GM21528 (cell line): ENCODE results near the gene TP53BP2.
"Not testable (repeated sequence)": the region's sequence is repeated elsewhere in the genome, so short reads cannot be mapped to it uniquely, and the experiment has no call there.

ENCODE experiments used
- ATAC-seq: cut with Tn5 transposase; IDR thresholded peaks from one replicate; pipeline ENCODE4 v1.9.1; 2021; ENCODE audit warnings: mild to moderate bottlenecking, moderate library complexity; ENCODE audit not compliant: unreplicated experiment, low FRiP score

TP53BP2 gene

GRCh38 chr1:223831755-223832636 is 13.8 kb downstream of the TP53BP2 start:
- ATAC-seq, result no peak

GRCh38 chr1:223829678-223830077 is 16.1 kb downstream of the TP53BP2 start:
- no peak for ATAC-seq

DNA sequence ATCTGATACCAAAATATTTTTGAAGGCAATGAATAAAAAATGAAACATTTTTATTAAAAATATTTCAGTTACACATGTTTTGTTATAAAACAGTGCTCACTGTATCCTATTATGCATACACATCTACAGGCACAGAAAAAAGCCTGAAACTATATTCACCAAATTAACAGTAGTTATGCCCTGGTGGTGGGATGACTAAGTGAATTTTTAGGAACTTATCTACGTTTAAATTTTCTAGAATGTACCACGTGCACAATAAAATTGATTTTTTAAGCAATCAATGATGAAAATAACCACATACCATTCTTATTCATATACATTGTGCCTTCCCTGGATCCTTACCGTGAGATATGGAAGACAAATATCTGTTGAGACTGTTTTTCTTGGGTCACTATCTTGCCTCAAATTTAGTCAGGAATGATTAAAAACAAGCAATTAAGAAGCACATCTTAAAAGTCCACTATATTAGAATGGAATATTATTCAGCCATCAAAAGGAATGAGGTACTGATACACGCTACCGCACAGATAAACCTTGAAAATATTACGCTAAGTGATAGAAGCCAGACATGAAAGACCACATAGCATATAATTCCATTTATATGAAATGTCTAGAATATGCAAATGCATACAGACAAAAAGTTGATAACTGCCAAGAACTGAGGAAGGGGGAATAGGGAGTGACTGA is 17.4 kb downstream of the TP53BP2 start:
- ATAC-seq, result no peak

- no peak for ATAC-seq
Measured at GRCh38 chr1:223827193-223827663, 18.5 kb downstream of the TP53BP2 start.

DNA sequence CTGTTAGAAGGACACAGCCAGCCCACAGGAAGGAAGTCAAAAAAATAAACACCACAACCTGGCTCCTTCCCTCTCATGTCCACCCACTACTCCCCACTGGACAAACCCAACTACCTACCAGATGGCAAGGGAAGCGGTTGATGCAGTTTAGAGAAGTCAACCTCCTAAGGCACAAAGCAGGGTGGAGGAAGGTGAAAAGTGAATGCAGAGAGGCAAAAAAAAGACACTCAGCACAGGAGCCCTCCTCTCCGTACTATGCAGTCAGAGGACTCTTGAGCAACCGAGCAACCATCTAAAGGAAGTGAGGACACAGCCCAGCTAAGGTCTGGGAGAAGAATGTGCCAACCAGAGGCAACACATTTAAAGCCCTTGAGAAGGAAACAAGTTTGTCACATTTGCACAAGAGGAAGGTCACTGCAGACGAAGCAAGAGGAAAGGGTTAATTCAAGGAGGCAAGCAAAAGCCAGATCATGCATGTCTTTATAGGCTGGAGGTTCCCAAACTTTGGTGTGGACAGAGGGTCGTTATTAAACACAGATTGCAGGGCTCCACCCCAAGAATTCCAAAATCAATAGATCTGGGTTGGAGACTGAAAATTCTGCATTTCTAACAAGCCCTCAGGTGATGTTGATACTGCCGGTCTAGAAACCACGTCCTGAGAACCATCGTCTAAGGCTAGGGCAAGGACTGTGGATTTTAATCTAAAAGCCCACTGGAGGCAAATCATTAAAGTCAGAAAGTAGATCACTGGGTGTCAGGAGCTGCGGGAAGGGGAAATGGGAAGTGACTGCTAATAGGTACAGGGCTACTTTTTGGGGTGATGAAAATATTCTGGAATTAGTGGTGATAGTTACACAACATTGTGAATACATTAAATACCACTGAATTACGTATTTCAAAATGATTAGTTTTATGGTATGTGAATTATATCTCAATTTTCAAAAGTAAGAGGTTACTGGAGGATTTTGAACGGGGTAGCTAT is 19.7 kb downstream of the TP53BP2 start:
- ATAC-seq, result no peak

- ATAC-seq, result no peak
Measured at GRCh38 chr1:223824712-223825111, 21.0 kb downstream of the TP53BP2 start.

DNA sequence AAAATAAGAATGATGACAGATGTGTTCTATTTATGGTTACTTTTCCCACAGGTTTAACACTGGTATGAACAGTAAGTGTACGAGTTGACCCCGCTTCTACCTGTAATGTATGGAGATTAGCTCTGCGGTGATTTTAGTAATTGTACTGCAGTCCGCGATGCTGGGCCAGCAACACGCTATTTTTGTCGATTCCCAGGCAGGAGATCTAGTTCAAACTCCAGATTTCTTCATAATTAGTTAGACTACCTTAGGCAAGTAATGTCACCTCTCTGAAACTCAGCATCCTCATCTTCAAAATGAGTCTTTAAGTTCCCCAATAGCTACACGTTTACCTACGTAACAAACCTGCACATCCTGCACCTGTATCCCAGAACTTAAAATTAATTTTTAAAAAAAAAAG is 21.5 kb downstream of the TP53BP2 start:
- ATAC-seq, result no peak

DNA sequence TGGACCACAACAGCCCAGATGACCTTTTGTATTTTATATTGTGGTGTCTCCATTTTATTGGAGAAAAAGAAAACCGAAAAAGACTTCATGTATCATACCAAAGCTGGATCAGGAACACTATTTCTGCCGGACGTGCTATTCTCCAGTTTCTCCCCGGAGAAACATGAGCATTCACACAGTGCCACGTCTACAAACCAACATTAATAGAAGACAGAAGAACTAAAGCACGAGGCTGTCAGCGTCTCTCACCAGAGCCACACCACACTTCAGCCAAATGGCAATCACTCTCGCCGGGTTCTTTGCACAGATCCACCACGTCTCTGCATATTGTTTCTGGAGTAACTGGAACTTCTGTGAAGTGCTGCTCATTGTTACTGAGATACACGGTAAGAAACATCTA is 24.8 kb downstream of the TP53BP2 start:
- ATAC-seq, result no peak

DNA sequence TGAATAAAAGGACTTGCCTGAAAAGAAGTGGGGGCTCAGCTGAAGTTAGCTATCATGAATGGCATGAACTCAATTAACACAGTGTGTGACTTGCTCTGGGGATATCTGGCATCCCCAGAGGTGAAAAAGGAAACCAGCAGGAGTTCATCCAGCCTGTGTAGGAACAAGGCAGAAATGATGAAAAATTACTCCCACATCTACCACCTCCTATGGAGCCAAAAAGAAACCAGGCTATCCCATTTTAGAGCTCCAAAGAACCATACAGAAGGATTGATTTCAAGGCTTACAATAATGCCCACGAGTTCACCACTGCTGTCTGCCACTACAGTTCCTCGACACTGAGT is 25.3 kb downstream of the TP53BP2 start:
- no peak for ATAC-seq

GRCh38 chr1:223819730-223820514 is 25.8 kb downstream of the TP53BP2 start:
- no peak for ATAC-seq

GRCh38 chr1:223817265-223817664 is 28.5 kb downstream of the TP53BP2 start:
- not testable (repeated sequence) for ATAC-seq

- ATAC-seq, result no peak
Measured at GRCh38 chr1:223815865-223816264, 29.9 kb downstream of the TP53BP2 start.

DNA sequence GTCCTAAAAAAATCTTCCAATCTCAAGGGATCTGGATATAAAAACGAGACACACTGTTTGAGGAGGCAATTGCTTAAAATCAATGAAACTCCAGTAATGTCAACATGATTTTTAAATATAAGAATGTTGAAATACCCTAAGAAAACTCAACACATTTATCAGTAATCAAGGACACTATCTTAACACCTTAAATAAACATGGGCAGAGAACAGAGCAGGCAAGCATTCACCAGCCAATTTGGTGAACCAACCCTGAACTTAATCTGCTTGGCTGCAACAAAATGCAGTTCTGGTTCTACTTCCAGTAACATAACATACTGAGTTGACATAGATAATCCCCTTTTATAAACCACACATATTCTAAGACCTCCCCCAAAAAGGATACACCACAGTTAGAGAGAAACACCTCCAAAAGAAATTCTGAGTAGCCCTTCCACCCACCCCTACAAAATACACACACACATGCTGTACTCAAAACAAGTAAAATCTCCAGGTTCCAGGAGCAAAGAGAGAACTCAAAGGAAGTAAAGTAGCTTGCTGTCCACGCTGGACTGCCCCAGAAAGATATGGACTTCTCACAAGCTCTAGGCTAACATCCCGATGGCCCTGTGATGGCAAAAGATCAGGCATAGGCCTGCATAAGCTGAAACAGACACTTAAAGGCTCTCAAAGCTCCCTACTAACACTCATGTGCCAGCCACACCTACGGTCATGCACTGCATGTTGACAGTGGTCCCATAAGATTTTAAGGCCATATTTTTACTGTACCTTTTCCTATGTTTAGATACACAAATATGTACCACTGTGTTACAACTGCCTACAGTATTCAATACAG is 30.5 kb downstream of the TP53BP2 start:
- ATAC-seq, result no peak

DNA sequence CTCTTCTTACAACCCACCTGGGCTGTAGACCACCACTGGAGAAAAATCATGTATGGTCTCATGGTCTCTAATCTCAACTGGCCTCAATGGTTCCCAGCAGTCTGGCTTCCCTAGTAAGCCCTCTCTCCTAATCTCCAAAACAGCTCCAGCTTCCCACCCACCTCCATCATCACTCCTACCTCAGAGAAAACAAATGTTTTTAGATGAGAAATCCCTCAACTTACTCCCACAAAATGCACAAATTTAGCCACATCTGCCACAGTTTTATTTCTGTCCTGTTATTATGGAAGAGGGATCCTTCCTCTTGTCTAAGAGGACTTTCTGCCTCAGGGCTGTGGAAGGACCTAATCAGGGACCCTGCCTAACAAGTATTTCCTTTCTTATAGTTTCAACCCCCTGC is 32.1 kb downstream of the TP53BP2 start:
- no peak for ATAC-seq

- no peak for ATAC-seq
Measured at GRCh38 chr1:223811634-223812101, 34.1 kb downstream of the TP53BP2 start.

GRCh38 chr1:223810586-223810985 is 35.2 kb downstream of the TP53BP2 start:
- ATAC-seq, result no peak

GRCh38 chr1:223809905-223810304 is 35.8 kb downstream of the TP53BP2 start:
- not testable (repeated sequence) for ATAC-seq

DNA sequence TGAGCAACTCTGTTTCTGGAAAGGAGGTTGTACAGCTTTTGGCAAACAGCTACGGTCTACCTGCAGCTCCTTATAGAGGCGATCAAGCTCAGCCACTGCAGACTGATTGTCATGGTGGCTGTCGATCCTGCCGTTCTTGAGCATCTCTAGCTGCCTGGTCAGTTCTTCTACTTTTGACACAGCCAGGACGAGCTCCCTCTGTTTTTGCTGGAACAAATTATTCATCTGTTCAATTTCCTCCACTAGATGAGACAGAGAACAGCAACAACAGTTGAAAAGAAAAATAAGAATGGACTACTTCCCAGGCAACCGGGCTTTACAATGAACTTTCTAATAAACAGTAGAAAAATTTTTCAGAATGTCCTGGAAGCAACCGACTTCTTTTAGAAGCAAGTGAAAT is 42.5 kb downstream of the TP53BP2 start:
- ATAC-seq, result no peak

DNA sequence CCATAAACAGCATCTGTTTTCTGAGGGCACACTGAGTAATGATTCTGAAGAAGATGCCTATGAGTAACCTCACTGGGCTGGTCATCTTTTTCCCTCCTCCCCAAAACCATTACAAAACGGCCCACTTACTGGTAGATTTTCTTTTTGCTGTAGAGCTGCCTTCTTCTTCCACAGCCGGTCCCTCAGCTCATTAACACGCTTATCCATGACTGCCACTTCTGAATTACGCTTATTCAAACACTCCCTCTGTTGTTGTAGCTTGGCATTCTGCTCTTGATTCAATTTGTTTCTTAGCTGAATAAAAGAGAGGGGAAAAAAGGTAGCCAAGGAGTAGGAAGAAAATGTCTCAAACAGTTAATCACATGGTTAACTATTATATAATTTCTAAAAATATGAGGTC is 43.1 kb downstream of the TP53BP2 start:
- ATAC-seq, result no peak
